GM18858 (cell line): Measurements from ENCODE around the gene ARPC5.
"Not testable (repeated sequence)": the region's sequence is repeated elsewhere in the genome, so short reads cannot be mapped to it uniquely, and the experiment has no call there.

Experiments
- ATAC-seq: cut with Tn5 transposase; IDR thresholded peaks from one replicate; pipeline ENCODE4 v1.9.1; 2021; ENCODE audit not compliant: unreplicated experiment

The ARPC5 gene

GRCh38 chr1:183635606-183636333 lies at the start of gene ARPC5:
Gene ARPC5, minus strand, starts transcription at chr1:183635783. Its CDS starts 124 bp downstream, at chr1:183635659.
- ATAC-seq = peak; percentile 60

- no peak for ATAC-seq
Observed at GRCh38 chr1:183685112-183685713, 49.6 kb upstream of the ARPC5 start.

- not testable (repeated sequence) for ATAC-seq
Observed at GRCh38 chr1:183679363-183679762, 43.8 kb upstream of the ARPC5 start.

- no peak for ATAC-seq
Observed at GRCh38 chr1:183678819-183679218, 43.2 kb upstream of the ARPC5 start.

GRCh38 chr1:183676586-183677189 lies 41.1 kb upstream of the ARPC5 start:
- no peak for ATAC-seq

- ATAC-seq = no peak
Observed at GRCh38 chr1:183675883-183676585, 40.5 kb upstream of the ARPC5 start.

GRCh38 chr1:183675381-183675780 lies 39.8 kb upstream of the ARPC5 start:
- ATAC-seq = no peak

GRCh38 chr1:183674886-183675285 lies 39.3 kb upstream of the ARPC5 start:
- ATAC-seq = no peak

GRCh38 chr1:183674339-183674738 lies 38.8 kb upstream of the ARPC5 start:
- no peak for ATAC-seq

- ATAC-seq = no peak
Observed at GRCh38 chr1:183673605-183674323, 38.2 kb upstream of the ARPC5 start.

- ATAC-seq = no peak
Observed at GRCh38 chr1:183670169-183670568, 34.6 kb upstream of the ARPC5 start.

GRCh38 chr1:183656355-183656754 lies 20.8 kb upstream of the ARPC5 start:
- ATAC-seq = no peak

GRCh38 chr1:183655562-183656075 lies 20.0 kb upstream of the ARPC5 start:
- ATAC-seq = peak; percentile 38

GRCh38 chr1:183654706-183655105 lies 19.1 kb upstream of the ARPC5 start:
- ATAC-seq = no peak

- ATAC-seq = no peak
Observed at GRCh38 chr1:183653876-183654451, 18.4 kb upstream of the ARPC5 start.

GRCh38 chr1:183653462-183653794 lies 17.8 kb upstream of the ARPC5 start:
- no peak for ATAC-seq

GRCh38 chr1:183652547-183653461 lies 17.2 kb upstream of the ARPC5 start, which contains the start of gene APOBEC4:
Gene APOBEC4, minus strand, starts transcription at chr1:183653316. Its CDS starts 4,535 bp downstream, at chr1:183648781.
- no peak for ATAC-seq

- peak; percentile 37 for ATAC-seq
Observed at GRCh38 chr1:183652107-183652506, 16.5 kb upstream of the ARPC5 start.

- no peak for ATAC-seq
Observed at GRCh38 chr1:183651612-183652011, 16.0 kb upstream of the ARPC5 start.
